Middle frontal gyrus (tissue), 1 donor: ENCODE data around the gene OR2T27.
"Not testable (repeated sequence)": the region's sequence is repeated elsewhere in the genome, so short reads cannot be mapped to it uniquely, and the experiment has no call there.

Experiments used
- DNase-seq: peaks from one replicate; pipeline ENCODE4 v3.0.0-alpha.2; 2015; ENCODE audit warnings: low spot score; ENCODE audit errors: extremely low spot score

OR2T27 gene

DNA sequence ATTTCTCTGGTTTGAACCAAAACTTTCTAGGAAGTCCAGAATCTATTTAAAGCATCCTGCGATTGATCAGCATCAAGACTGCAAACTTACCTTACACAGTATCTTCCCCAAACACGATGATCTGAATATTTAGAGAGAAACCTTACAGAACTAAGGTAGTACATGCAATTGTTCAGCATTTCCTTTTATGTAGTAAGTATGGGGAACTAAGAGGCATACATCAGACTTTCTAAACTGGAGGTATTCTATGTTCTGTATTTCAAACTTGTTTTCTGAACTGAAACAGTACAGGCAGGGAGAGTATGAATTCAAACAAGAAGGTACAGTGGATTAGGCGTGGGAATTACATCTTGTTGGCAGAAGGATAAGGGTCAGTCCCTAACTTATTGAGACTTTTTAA lies at the start of gene OR2T27:
Gene OR2T27, minus strand, starts transcription at position 175 of the 400 bp plus-strand sequence. CDS start 4,644 bp downstream, outside the sequence.
- DNase-seq, result not testable (repeated sequence)

DNA sequence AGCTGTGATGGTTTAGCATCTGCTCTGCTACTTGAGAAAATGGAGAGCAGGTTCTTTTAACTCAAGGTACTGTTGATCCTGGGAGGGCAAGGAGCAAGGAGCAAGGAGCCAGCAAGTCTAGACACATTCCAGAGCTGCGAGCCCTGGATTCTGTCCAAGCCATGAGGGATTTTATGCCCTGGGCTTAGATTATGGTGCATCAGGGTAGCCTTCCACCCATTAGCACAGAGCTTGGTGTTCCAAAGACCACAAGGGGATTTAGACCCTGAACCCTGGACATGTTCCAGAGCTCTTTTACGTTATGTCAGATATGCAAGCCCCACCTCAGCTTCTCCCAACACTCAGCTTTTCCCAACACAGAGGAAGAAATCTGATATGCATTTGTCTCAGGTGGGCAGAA lies 49.3 kb upstream of the OR2T27 start:
- no peak for DNase-seq

- no peak for DNase-seq
These were observed 48.3 kb upstream of the OR2T27 start for GRCh38 chr1:248703674-248704073.

DNA sequence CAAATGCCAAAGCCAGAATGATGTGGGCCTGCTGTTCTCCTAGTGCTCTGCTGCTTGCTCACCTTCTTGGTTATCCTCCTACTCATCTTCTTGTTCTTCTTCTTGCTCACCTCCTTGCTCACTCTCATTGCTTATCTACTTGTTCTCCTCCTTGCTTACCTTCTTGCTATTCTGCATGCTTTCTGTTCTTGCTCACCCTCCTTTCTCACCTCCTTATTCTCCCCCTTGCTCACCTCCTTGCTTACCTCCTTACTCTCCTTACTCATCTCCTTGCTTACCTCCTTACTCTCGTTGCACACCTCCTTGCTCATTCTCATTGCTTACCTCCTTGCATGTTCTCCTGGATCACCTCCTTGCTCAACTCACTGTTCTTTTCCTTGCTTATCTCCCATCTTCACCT lies 47.4 kb upstream of the OR2T27 start, which contains the start of gene OR14I1:
Gene OR14I1, minus strand, starts transcription at position 53 of the 400 bp plus-strand sequence.
- no peak for DNase-seq

DNA sequence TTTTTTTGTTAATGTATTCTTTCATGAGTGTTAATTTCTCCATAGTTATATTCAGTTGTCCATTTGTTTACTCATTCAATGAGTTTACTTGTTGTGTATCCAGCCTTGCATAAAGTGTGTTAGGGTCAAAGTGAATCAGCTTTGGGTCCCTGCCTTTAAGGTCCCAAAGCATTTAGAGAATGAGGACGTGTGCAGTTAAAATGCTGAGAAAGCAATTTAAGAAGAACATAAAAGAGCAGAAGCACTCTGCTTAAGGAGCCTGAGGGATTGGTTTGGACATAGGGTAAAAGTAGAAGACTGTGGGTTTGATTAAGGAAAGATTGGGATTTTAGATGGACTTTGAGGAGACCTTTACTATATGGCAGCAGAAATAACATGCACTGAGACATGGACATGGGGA lies 43.8 kb upstream of the OR2T27 start:
- no peak for DNase-seq

GRCh38 chr1:248697907-248698306 lies 42.6 kb upstream of the OR2T27 start:
- DNase-seq, result no peak

DNA sequence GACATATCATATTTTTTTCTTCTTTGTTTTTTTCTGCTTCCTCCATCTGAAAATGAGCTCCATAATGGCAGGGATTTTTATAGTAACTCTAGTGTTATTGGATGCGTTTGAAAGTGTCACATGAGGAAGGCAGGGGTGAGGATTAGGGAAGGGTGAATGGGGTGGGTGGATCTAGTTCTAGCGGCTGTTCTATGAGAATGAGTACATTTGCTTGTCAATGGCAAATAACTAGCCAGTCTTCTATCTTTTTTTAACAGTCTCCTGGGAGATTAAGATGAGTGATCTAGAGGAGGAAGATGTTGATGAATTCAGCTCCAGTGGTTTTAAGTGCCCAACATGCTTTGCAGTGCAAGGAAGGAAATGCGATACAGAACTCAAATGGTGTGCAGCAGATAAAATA lies 41.4 kb upstream of the OR2T27 start:
- DNase-seq, result no peak

DNA sequence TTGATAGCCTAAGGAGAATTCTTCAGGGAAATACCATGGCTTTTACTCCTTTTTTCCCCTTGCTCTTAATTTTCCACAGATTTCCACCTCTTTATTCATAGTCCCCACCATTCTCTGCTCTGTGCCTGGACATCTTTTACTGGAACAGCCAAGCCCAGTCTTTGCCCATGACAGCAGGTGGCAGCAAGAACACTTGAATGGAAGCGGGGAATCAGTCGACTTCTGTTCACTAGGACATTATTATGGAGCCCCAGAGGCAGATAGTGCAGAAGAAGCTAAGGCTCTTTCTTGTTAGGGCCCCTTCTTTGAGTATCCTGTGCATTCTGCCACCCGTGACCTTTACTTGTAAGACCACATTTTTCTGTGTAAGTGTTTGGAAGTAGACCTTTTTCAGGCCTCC lies 40.9 kb upstream of the OR2T27 start:
- DNase-seq, result no peak

DNA sequence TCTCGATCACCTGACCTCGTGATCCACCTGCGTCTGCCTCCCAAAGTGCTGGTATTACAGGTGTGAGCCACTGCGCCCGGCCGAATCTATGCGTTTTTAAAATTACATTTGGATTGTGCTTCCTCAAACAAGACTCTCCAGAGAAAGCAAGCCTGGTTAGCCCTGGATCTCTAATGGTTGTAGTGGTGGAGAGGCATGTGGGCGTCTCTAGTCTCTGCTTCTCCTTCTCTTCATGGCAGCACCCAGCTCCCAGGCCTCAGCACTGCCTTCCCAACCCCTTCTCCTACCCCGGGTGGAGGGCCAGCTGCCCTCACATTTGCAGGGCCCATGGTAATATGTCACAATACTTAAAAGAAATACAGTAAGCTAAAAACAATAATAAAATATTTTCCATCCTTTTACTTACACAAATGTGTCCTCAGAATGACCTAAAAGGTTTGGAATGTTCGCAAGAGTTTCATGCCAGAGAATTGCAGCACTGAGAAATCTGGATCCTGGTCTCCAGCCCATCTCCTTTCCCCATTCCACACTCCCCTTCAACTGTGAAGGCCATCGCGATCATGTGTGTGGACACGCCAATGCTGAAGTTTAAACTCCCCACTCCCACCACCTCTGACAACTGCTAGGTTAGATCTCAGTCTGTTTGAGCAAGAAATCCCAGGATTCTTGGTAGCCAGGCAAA lies 40.3 kb upstream of the OR2T27 start:
- DNase-seq, result no peak

DNA sequence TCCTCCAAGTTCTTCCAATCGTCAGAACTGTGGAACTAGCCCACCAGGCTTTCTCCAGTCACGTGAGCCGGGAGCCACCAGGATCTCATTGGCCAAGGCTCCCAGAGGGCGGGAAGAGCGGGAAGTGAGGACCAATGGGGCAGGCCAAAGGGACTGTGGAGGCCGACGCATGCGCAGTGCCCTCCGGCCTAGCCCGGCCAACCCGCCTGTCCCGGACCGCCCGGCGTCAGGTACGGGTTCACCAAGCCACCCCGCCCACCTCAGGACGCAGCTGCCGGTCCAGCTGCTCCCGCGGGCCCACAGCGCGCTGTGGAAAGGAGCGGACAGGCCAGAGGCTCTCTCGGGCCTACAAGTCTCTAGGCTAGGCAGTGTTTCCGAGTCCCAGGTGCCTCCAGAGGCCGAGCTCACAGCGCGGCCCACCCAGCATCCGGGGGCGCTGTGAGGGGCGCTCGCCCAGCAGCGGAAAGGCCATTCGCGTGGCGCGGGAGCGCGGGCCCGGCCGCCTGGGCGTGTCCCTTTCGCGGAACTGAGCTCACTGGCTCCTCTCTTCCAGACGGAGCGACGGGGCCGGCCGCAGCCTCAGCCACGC lies 36.3 kb upstream of the OR2T27 start:
- DNase-seq, result no peak

- DNase-seq, result no peak
These were observed 33.4 kb upstream of the OR2T27 start for GRCh38 chr1:248688527-248689298.

- no peak for DNase-seq
These were observed 31.5 kb upstream of the OR2T27 start for GRCh38 chr1:248686815-248687214.

- no peak for DNase-seq
These were observed 26.3 kb upstream of the OR2T27 start for GRCh38 chr1:248681651-248682050.

GRCh38 chr1:248670003-248670402 lies 14.7 kb upstream of the OR2T27 start:
- DNase-seq, result no peak

- not testable (repeated sequence) for DNase-seq
These were observed 8.4 kb upstream of the OR2T27 start for GRCh38 chr1:248663453-248664328.

DNA sequence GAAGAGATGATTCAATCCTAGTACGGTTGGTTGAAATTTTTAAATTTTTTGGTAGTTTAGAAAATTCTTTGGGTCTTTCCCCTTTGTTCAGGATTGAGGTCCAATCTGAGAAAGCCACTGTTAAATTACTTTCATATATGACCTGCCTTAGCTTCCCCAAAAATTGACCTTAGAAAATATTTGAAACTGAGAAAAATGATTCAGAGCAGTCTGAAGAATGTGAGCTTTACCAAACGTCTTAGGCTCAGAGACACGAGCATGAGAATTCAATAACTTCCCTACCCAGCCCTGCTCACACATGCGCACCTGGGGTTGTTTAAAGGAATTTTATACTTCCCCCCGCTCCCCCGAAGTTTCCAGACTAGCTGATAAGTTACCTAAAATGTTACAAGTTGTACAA lies 1.5 kb upstream of the OR2T27 start:
- DNase-seq, result not testable (repeated sequence)

DNA sequence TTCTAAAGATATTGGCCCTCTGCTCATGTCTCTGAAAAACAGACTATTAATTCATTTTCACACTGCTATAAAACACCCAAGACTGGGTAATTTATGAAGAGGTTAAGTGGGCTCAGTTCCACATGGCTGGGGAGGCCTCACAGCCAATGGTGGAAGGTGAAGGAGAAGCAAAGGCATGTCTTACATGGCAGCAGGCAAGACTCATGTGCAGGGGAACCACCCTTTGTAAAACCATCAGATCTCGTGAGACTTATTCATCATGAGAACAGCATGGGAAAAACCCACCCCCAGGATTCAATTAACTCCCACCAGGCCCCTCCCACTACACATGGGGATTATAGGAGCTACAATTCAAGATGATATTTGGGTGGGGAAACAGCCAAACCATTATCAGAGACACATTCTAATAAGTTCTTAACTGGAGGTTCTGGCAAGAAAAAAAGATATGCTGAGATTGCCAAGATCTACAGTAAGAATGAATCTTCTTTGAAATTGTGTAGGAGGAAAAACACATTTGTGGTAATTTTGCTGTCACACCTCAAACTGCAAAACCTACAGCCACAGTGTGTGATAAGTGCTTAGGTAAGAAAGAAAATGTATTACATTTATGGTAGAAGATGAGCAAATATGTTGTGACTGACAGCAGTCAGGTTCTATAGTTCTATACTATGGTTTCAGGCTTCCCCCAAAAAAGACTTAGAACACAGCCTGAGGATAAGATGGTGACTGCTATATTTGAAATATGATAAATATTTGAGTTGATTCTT lies 6.4 kb downstream of the OR2T27 start:
- DNase-seq, result not testable (repeated sequence)

GRCh38 chr1:248645178-248645577 lies 10.2 kb downstream of the OR2T27 start, which contains the start of gene OR2T35:
OR2T35 (minus strand) TSS chr1:248645278; CDS start chr1:248639258, 6,020 bp downstream.
- DNase-seq, result not testable (repeated sequence)

- not testable (repeated sequence) for DNase-seq
These were observed 12.2 kb downstream of the OR2T27 start for GRCh38 chr1:248642971-248643651.

GRCh38 chr1:248641583-248641982 lies 13.7 kb downstream of the OR2T27 start:
- DNase-seq, result not testable (repeated sequence)
